Measurements from ENCODE around the gene CDH13. TPM values are rescaled to one million over a fixed set of nuclear protein-coding genes. Genes with fewer than 3 reads are reported as not detected.

Gene CDH13
- total RNA-seq, 4 donors from 2014 or later = 12.5 to 35.9 (median 22.1) TPM

GRCh38 chr16:83728492-83728891 lies 1101.7 kb downstream of the CDH13 start:
- no peak for DNase-seq (ENCODE audit: low spot score)
- TF ChIP-seq CTCF (IDR thresholded peaks at IDR 0.05) = no peak
- ATAC-seq (ENCODE audit: low FRiP score) = no peak

GRCh38 chr16:83730812-83731211 lies 1104.0 kb downstream of the CDH13 start:
- TF ChIP-seq CTCF (IDR thresholded peaks at IDR 0.05) = no peak
- ATAC-seq (ENCODE audit: low FRiP score) (no peak), DNase-seq (ENCODE audit: low spot score) (no peak)

GRCh38 chr16:83732536-83732935 lies 1105.8 kb downstream of the CDH13 start:
- no peak for TF ChIP-seq CTCF (IDR thresholded peaks at IDR 0.05)
- no peak for DNase-seq (ENCODE audit: low spot score)
- ATAC-seq (ENCODE audit: low FRiP score) = no peak

- TF ChIP-seq CTCF (IDR thresholded peaks at IDR 0.05) = no peak
- DNase-seq (ENCODE audit: low spot score) = no peak
These were observed 1106.5 kb downstream of the CDH13 start for GRCh38 chr16:83733301-83733700.

GRCh38 chr16:83734136-83734535 lies 1107.4 kb downstream of the CDH13 start:
- ATAC-seq (ENCODE audit: low FRiP score) = no peak
- no peak for TF ChIP-seq CTCF (IDR thresholded peaks at IDR 0.05)
- DNase-seq (ENCODE audit: low spot score) = no peak

More at GRCh38 chr16:83733301-83733700, 1106.5 kb downstream of the CDH13 start:
- no peak for ATAC-seq (ENCODE audit: low FRiP score)

- no peak for TF ChIP-seq CTCF (IDR thresholded peaks at IDR 0.05)
- DNase-seq (ENCODE audit: low spot score) = no peak
- no peak for ATAC-seq (ENCODE audit: low FRiP score)
These were observed 1111.1 kb downstream of the CDH13 start for GRCh38 chr16:83737729-83738354.

GRCh38 chr16:83738923-83739503 lies 1112.2 kb downstream of the CDH13 start:
- TF ChIP-seq CTCF (IDR thresholded peaks at IDR 0.05) = no peak
- ATAC-seq (ENCODE audit: low FRiP score) (no peak), DNase-seq (ENCODE audit: low spot score) (no peak)
